PFSK-1 (cell line): ENCODE results near the gene UTP4.

Experiments used
- FOXP2 ChIP-seq: optimal IDR thresholded peaks from 2 replicates; pipeline ENCODE3; 2011; ENCODE audit warnings: borderline replicate concordance, control low read depth, inconsistent platforms; ENCODE audit not compliant: insufficient read depth; ENCODE audit errors: extremely low read length, extremely low read depth
- POLR2AphosphoS5 ChIP-seq: IDR thresholded peaks from 2 replicates; pipeline ENCODE4 v1.6.1; 2012; ENCODE audit warnings: low read depth, mild to moderate bottlenecking, control low read depth, low read length, moderate library complexity
- SIN3A ChIP-seq: IDR thresholded peaks from 2 replicates; pipeline ENCODE4 v1.6.1; 2012; ENCODE audit warnings: mild to moderate bottlenecking, low read length, moderate library complexity, borderline replicate concordance; ENCODE audit not compliant: insufficient read depth
- TAF1 ChIP-seq: IDR thresholded peaks from 2 replicates; pipeline ENCODE4 v1.6.1; 2012; ENCODE audit warnings: low read length, control low read depth, borderline replicate concordance; ENCODE audit not compliant: insufficient read depth
- TF ChIP-seq, protein P1 (sequence below), 2 experiments: IDR thresholded peaks; 2 replicates each; pipeline versions ENCODE4 v1.6.1 to v1.8.0; 2011 to 2012; ENCODE audit warnings: low read depth in 2 of 2, low read length in 2 of 2, control low read depth in 1 of 2, inconsistent platforms in 1 of 2, mild to moderate bottlenecking in 1 of 2, moderate library complexity in 1 of 2; ENCODE audit not compliant: insufficient read depth in 1 of 2

DNA sequence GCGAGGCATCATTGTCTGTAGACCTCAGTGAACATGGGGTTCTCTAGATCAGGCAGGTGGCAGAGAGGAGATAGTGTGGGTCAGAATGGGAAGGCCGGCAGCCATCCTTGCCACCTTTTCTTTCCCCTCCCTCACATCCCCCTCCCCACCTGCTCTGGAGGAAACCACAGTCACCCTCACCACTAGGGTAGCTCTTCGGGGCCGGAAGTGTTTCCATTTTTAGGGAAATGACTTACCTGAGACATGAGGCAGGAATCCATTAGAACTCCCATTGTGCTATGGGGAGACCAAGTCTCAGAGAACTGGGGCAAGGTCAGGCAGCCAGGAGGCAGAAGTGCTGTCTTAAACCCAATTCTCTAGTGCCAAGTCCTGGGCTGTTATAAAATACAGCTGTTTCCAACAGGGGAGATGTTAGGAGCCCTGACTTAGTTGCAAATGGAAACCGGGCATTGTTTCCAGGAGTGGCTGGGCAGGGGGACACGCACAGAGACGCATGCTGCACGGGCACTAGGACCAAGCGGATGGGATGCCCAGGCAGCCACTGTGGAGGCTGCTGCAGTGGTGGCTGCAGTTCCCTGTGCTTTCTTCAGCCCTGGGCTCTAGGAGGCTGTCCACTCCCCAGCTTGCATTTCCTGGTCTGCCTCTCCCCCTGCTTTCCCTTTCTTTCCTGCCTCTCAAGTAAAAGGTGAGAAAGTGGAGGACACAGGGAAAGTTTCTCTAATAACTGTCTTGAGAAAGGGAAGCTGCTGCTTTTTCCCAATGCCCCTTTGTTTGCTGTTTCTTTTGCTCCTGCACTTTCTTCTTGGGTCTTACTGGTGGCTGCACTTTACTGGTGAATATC is 24.2 kb upstream of the UTP4 start:
- TF ChIP-seq, protein P1, sequence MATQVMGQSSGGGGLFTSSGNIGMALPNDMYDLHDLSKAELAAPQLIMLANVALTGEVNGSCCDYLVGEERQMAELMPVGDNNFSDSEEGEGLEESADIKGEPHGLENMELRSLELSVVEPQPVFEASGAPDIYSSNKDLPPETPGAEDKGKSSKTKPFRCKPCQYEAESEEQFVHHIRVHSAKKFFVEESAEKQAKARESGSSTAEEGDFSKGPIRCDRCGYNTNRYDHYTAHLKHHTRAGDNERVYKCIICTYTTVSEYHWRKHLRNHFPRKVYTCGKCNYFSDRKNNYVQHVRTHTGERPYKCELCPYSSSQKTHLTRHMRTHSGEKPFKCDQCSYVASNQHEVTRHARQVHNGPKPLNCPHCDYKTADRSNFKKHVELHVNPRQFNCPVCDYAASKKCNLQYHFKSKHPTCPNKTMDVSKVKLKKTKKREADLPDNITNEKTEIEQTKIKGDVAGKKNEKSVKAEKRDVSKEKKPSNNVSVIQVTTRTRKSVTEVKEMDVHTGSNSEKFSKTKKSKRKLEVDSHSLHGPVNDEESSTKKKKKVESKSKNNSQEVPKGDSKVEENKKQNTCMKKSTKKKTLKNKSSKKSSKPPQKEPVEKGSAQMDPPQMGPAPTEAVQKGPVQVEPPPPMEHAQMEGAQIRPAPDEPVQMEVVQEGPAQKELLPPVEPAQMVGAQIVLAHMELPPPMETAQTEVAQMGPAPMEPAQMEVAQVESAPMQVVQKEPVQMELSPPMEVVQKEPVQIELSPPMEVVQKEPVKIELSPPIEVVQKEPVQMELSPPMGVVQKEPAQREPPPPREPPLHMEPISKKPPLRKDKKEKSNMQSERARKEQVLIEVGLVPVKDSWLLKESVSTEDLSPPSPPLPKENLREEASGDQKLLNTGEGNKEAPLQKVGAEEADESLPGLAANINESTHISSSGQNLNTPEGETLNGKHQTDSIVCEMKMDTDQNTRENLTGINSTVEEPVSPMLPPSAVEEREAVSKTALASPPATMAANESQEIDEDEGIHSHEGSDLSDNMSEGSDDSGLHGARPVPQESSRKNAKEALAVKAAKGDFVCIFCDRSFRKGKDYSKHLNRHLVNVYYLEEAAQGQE (IDR thresholded peaks at IDR 0.05; ENCODE audit: insufficient read depth in 1 of 2, low read depth in 2 of 2, low read length in 2 of 2): no peak
- TF ChIP-seq SIN3A (no peak), POLR2AphosphoS5 (no peak), TAF1 (no peak), FOXP2 (no peak)
